ENCODE results near the gene CHST8.

DNA sequence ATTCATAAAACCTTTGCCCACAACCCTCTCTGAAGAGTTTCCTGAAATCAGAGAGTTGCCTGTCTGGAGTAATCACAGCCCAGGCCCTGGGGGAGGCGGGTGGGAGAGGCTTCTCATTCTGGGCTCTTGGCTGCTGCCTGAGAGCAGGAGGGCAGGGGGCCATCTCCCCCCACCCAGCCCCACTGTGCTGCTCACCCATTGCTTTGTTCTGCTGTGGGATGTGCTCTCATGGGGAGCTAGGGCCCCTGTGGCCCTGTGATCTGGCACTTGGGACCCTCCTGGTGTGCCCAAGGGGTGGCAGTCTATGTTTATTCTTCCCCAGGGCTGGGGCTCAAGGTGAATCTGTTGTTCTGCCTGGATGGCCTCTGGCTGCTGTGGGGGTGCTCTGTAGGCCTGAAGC is 181.0 kb downstream of the CHST8 start:
- TF ChIP-seq, protein P1, sequence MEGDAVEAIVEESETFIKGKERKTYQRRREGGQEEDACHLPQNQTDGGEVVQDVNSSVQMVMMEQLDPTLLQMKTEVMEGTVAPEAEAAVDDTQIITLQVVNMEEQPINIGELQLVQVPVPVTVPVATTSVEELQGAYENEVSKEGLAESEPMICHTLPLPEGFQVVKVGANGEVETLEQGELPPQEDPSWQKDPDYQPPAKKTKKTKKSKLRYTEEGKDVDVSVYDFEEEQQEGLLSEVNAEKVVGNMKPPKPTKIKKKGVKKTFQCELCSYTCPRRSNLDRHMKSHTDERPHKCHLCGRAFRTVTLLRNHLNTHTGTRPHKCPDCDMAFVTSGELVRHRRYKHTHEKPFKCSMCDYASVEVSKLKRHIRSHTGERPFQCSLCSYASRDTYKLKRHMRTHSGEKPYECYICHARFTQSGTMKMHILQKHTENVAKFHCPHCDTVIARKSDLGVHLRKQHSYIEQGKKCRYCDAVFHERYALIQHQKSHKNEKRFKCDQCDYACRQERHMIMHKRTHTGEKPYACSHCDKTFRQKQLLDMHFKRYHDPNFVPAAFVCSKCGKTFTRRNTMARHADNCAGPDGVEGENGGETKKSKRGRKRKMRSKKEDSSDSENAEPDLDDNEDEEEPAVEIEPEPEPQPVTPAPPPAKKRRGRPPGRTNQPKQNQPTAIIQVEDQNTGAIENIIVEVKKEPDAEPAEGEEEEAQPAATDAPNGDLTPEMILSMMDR (conservative IDR thresholded peaks at IDR 0.05; ENCODE audit: low read length), result no peak
- TF ChIP-seq EZH2phosphoT487 (IDR thresholded peaks at IDR 0.05; ENCODE audit: borderline replicate concordance), result no peak

Data from Loucy (cell line).